Trophoblast cell (in vitro differentiated cells and primary cell): ENCODE results near the gene DPY19L1.
A peak's percentile ranks its signal among the peaks of the same experiment; 100 is the strongest.
"Not testable (repeated sequence)": the region's sequence is repeated elsewhere in the genome, so short reads cannot be mapped to it uniquely, and the experiment has no call there.

Experiments used
- DNase-seq, 2 donors: peaks; one replicate each; pipeline ENCODE4 v3.0.0-alpha.2; 2016
- H2AFZ ChIP-seq: 2 replicates; pipeline ENCODE4 v1.6.1; 2013; ENCODE audit warnings: low read length, moderate library complexity, mild to moderate bottlenecking; ENCODE audit not compliant: insufficient read depth, poor library complexity
- H2AK5ac ChIP-seq: 2 replicates; pipeline ENCODE4 v1.6.1; 2013; ENCODE audit warnings: mild to moderate bottlenecking, low read length
- H2BK120ac ChIP-seq: 2 replicates; pipeline ENCODE4 v1.6.1; 2013; ENCODE audit warnings: low read length, mild to moderate bottlenecking, moderate library complexity; ENCODE audit not compliant: insufficient read depth, poor library complexity
- H2BK12ac ChIP-seq: 2 replicates; pipeline ENCODE4 v1.6.1; 2013; ENCODE audit warnings: mild to moderate bottlenecking, low read length, moderate library complexity
- H2BK5ac ChIP-seq: 2 replicates; pipeline ENCODE4 v1.6.1; 2013; ENCODE audit warnings: low read length, low read depth, moderate library complexity, mild to moderate bottlenecking; ENCODE audit not compliant: poor library complexity
- H3K14ac ChIP-seq: 2 replicates; pipeline ENCODE4 v1.6.1; 2013; ENCODE audit warnings: mild to moderate bottlenecking, low read length
- H3K18ac ChIP-seq: 2 replicates; pipeline ENCODE4 v1.6.1; 2013; ENCODE audit warnings: mild to moderate bottlenecking, low read length
- H3K23ac ChIP-seq: 2 replicates; pipeline ENCODE4 v1.6.1; 2013; ENCODE audit warnings: low read length
- H3K27ac ChIP-seq: 2 replicates; pipeline ENCODE4 v1.5.1; 2013; ENCODE audit warnings: low read depth, mild to moderate bottlenecking, inconsistent platforms, low read length, moderate library complexity
- H3K27me3 ChIP-seq: 2 replicates; pipeline ENCODE4 v1.6.1; 2013; ENCODE audit warnings: inconsistent platforms, mild to moderate bottlenecking, low read length, moderate library complexity; ENCODE audit not compliant: insufficient read depth
- H3K36me3 ChIP-seq, 2 experiments: 1 replicate in 1 of 2; 2 replicates in 1 of 2; pipeline ENCODE4 v1.6.1; 2013; ENCODE audit warnings: low read length in 2 of 2, mild to moderate bottlenecking in 2 of 2, moderate library complexity in 1 of 2; ENCODE audit not compliant: insufficient read depth in 2 of 2, control insufficient read depth in 1 of 2
- H3K4ac ChIP-seq: 2 replicates; pipeline ENCODE4 v1.6.1; 2013; ENCODE audit warnings: low read depth, mild to moderate bottlenecking, low read length, moderate library complexity
- H3K4me1 ChIP-seq, 2 experiments: 1 replicate in 1 of 2; 2 replicates in 1 of 2; pipeline ENCODE4 v1.6.1; 2013; ENCODE audit warnings: low read length in 2 of 2, mild to moderate bottlenecking in 2 of 2, moderate library complexity in 1 of 2; ENCODE audit not compliant: insufficient read depth in 2 of 2, control insufficient read depth in 1 of 2
- H3K4me2 ChIP-seq: 2 replicates; pipeline ENCODE4 v1.6.1; 2013; ENCODE audit warnings: inconsistent platforms, mild to moderate bottlenecking, low read length, moderate library complexity
- H3K4me3 ChIP-seq: 2 replicates; pipeline ENCODE4 v1.5.1; 2013; ENCODE audit warnings: mild to moderate bottlenecking, low read depth, low read length, inconsistent platforms
- H3K79me1 ChIP-seq: one replicate; pipeline ENCODE4 v1.6.1; 2013; ENCODE audit warnings: low read length
- H3K79me2 ChIP-seq: 2 replicates; pipeline ENCODE4 v1.6.1; 2013; ENCODE audit warnings: low read length, mild to moderate bottlenecking; ENCODE audit not compliant: control insufficient read depth, insufficient read depth, poor library complexity
- H3K9ac ChIP-seq: 2 replicates; pipeline ENCODE4 v1.6.1; 2013; ENCODE audit warnings: mild to moderate bottlenecking, low read length
- H3K9me3 ChIP-seq: 2 replicates; pipeline ENCODE4 v1.6.1; 2013; ENCODE audit warnings: low read depth, mild to moderate bottlenecking, control low read depth, inconsistent platforms, low read length; ENCODE audit not compliant: insufficient read depth
- H4K12ac ChIP-seq: 2 replicates; pipeline ENCODE4 v1.6.1; 2013; ENCODE audit warnings: low read depth, mild to moderate bottlenecking, low read length, moderate library complexity
- H4K8ac ChIP-seq: 2 replicates; pipeline ENCODE4 v1.6.1; 2013; ENCODE audit warnings: low read depth, mild to moderate bottlenecking, low read length, moderate library complexity
- H4K91ac ChIP-seq: one replicate; pipeline ENCODE4 v1.6.1; 2013; ENCODE audit warnings: low read depth, mild to moderate bottlenecking, low read length, moderate library complexity
- WGBS: extraction: QIAGEN DNeasy Blood & Tissue Kit; methylation state at CpG from one replicate; pipeline ENCODE4 v1.1.7; 2013; ENCODE audit warnings: missing lambda C conversion rate; ENCODE audit not compliant: insufficient read length, insufficient coverage; ENCODE audit errors: extremely low coverage; 5-methylcytosine and 5-hydroxymethylcytosine counted together

The DPY19L1 gene

GRCh38 chr7:35055733-35056132 is 18.4 kb upstream of the DPY19L1 start:
- H3K4me2 ChIP-seq, H3K14ac ChIP-seq, H4K91ac ChIP-seq, H3K9me3 ChIP-seq, H4K12ac ChIP-seq, H3K23ac ChIP-seq, H3K4ac ChIP-seq, H3K4me3 ChIP-seq, H3K79me2 ChIP-seq, H3K4me1 ChIP-seq, H3K27me3 ChIP-seq, H3K9ac ChIP-seq, H2BK5ac ChIP-seq, H3K36me3 ChIP-seq, H3K27ac ChIP-seq, H2BK12ac ChIP-seq, H2AK5ac ChIP-seq, H2AFZ ChIP-seq, H3K18ac ChIP-seq, H4K8ac ChIP-seq, H2BK120ac ChIP-seq, H3K79me1 ChIP-seq: not testable (repeated sequence)
- peak in 1 of 2 donors; percentile 5 for DNase-seq
- WGBS = no CpG with 5 or more reads among the region's 2 CpGs

GRCh38 chr7:35053488-35054175 is 16.3 kb upstream of the DPY19L1 start:
- H3K23ac ChIP-seq, H3K18ac ChIP-seq, H3K4me3 ChIP-seq, H4K91ac ChIP-seq, H3K27me3 ChIP-seq, H2AFZ ChIP-seq, H2BK120ac ChIP-seq, H3K14ac ChIP-seq, H3K36me3 ChIP-seq, H2BK12ac ChIP-seq, H4K12ac ChIP-seq, H2AK5ac ChIP-seq, H3K4me2 ChIP-seq, H3K4ac ChIP-seq, H2BK5ac ChIP-seq, DNase-seq, H3K4me1 ChIP-seq, H3K79me2 ChIP-seq, H3K27ac ChIP-seq, H3K9me3 ChIP-seq, H3K9ac ChIP-seq, H3K79me1 ChIP-seq, H4K8ac ChIP-seq: not testable (repeated sequence)
- WGBS = no CpG with 5 or more reads among the region's 4 CpGs

- not testable (repeated sequence) for H3K14ac ChIP-seq, DNase-seq, H3K27ac ChIP-seq, H3K9me3 ChIP-seq, H2BK120ac ChIP-seq, H2AK5ac ChIP-seq, H3K9ac ChIP-seq, H3K4ac ChIP-seq, H2AFZ ChIP-seq, H2BK12ac ChIP-seq, H3K79me2 ChIP-seq, H3K79me1 ChIP-seq, H4K8ac ChIP-seq, H4K91ac ChIP-seq, H3K23ac ChIP-seq, H3K4me2 ChIP-seq, H3K36me3 ChIP-seq, H3K27me3 ChIP-seq, H3K4me1 ChIP-seq, H3K4me3 ChIP-seq, H3K18ac ChIP-seq, H4K12ac ChIP-seq, H2BK5ac ChIP-seq
- WGBS = no CpG with 5 or more reads among the region's 2 CpGs
Measured at GRCh38 chr7:35048390-35048789, 11.1 kb upstream of the DPY19L1 start.

GRCh38 chr7:35047912-35048305 is 10.6 kb upstream of the DPY19L1 start:
- no CpG with 5 or more reads among the region's 2 CpGs for WGBS
- H3K18ac ChIP-seq, H3K4me2 ChIP-seq, H2BK5ac ChIP-seq, H3K79me1 ChIP-seq, H4K91ac ChIP-seq, H3K79me2 ChIP-seq, H2BK120ac ChIP-seq, H3K9me3 ChIP-seq, H4K12ac ChIP-seq, H3K23ac ChIP-seq, H2BK12ac ChIP-seq, H3K14ac ChIP-seq, H2AK5ac ChIP-seq, DNase-seq, H4K8ac ChIP-seq, H3K27me3 ChIP-seq, H3K4ac ChIP-seq, H3K27ac ChIP-seq, H2AFZ ChIP-seq, H3K4me1 ChIP-seq, H3K9ac ChIP-seq, H3K4me3 ChIP-seq, H3K36me3 ChIP-seq: not testable (repeated sequence)
